HG03039 (cell line): ENCODE data around the gene PCDHGA11.
"Not testable (repeated sequence)": the region's sequence is repeated elsewhere in the genome, so short reads cannot be mapped to it uniquely, and the experiment has no call there.

Source experiments
- ATAC-seq: cut with Tn5 transposase; IDR thresholded peaks from one replicate; pipeline ENCODE4 v1.9.1; 2021; ENCODE audit warnings: mild to moderate bottlenecking, moderate library complexity; ENCODE audit not compliant: unreplicated experiment

PCDHGA11 gene

GRCh38 chr5:141430332-141431113 lies 9.7 kb downstream of the PCDHGA11 start, which contains the start of gene PCDHGA12:
TSS of gene PCDHGA12 (plus strand) at chr5:141430507. CDS start at chr5:141430760, 253 bp downstream.
- peak; percentile 61 for ATAC-seq

DNA sequence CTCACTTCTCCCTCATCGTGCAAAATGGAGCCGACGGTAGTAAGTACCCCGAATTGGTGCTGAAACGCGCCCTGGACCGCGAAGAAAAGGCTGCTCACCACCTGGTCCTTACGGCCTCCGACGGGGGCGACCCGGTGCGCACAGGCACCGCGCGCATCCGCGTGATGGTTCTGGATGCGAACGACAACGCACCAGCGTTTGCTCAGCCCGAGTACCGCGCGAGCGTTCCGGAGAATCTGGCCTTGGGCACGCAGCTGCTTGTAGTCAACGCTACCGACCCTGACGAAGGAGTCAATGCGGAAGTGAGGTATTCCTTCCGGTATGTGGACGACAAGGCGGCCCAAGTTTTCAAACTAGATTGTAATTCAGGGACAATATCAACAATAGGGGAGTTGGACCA lies 10.4 kb downstream of the PCDHGA11 start:
- ATAC-seq = no peak

DNA sequence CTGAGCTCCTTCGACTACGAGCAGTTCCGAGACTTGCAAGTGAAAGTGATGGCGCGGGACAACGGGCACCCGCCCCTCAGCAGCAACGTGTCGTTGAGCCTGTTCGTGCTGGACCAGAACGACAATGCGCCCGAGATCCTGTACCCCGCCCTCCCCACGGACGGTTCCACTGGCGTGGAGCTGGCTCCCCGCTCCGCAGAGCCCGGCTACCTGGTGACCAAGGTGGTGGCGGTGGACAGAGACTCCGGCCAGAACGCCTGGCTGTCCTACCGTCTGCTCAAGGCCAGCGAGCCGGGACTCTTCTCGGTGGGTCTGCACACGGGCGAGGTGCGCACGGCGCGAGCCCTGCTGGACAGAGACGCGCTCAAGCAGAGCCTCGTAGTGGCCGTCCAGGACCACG lies 11.5 kb downstream of the PCDHGA11 start:
- ATAC-seq = not testable (repeated sequence)

- ATAC-seq = not testable (repeated sequence)
These were observed 11.9 kb downstream of the PCDHGA11 start for GRCh38 chr5:141432726-141433125.

GRCh38 chr5:141434006-141434405 lies 13.2 kb downstream of the PCDHGA11 start:
- ATAC-seq = no peak

GRCh38 chr5:141437221-141437620 lies 16.4 kb downstream of the PCDHGA11 start:
- no peak for ATAC-seq

- ATAC-seq = no peak
These were observed 18.7 kb downstream of the PCDHGA11 start for GRCh38 chr5:141439411-141440141.

GRCh38 chr5:141440341-141440740 lies 19.5 kb downstream of the PCDHGA11 start:
- no peak for ATAC-seq

DNA sequence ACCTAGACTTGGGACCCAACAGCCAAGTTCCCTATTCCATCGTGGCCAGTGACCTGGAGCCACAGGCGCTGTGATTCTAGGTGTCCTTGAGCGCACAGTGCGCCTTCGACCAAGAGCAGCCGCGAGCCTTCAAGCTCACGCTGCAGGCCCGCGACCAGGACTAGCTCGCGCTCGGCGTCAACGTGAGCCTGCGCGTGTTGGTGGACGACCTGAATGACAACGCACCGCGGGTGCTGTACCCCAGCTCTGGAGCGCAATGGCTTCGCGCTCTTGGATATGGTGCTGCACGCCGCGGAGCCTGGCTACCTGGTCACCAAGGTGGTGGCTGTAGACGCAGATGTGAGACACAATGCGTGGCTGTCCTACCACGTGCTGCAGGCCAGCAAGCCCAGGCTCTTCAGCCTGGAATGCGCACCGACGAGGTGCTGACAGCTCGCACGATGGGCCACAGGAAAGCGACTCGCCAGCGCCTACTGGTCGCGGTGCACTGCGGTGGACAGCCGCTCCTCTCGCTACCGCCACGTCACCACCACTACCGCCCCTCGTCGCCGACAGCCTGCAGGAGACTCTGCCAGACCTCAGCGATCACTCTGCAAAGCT lies 20.8 kb downstream of the PCDHGA11 start:
- no peak for ATAC-seq

DNA sequence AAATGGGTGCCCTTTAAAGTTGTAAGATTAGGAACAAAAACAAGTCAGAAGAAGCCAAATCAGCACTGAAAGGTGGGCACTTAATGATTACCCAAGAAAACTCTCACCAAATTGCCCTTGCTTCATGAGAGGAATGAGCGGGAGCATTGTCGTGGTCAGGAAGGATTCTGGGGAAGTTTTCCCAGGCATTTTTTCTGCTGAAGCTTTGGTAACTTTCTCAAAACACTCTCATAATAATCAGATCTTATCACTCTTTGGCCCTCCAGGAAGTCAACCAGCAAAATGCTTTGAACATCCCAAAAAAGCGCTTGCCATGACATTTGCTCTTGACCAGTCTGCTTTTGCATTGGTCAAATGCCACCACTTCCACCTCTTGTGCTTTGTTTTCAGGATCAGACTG lies 44.5 kb downstream of the PCDHGA11 start:
- ATAC-seq = no peak
